ENCODE measurements around the gene SOCS7.

SOCS7 gene

GRCh38 chr17:38351412-38352222 is at the start of gene SOCS7:
TSS of gene SOCS7 (plus strand) at chr17:38351844. CDS start at chr17:38352053, 209 bp downstream.
- peaks cover 4% of the 10 kb centered on the region for H3K36me3 Mint-ChIP-seq (ENCODE audit: insufficient read depth)
- DNase-seq (ENCODE audit: low spot score in 2 of 2) (peak; percentile 84 to 91), ATAC-seq (replicated peaks; ENCODE audit: extremely low read depth, poor library complexity, severe bottlenecking) (peak; percentile 89)
- no peaks in the 10 kb centered on the region for H3K27me3 Mint-ChIP-seq
- no peaks in the 10 kb centered on the region for H3K9me3 Mint-ChIP-seq
- peaks cover 44% of the 10 kb centered on the region for H3K4me1 Mint-ChIP-seq
- H3K4me3 Mint-ChIP-seq: peak within 1 kb of the TSS; percentile 91
- peak within 1 kb of the TSS; percentile 97 for H3K27ac Mint-ChIP-seq (ENCODE audit: low read depth)

- no peaks in the 10 kb centered on the region for H3K9me3 Mint-ChIP-seq
- H3K4me1 Mint-ChIP-seq: no peaks in the 10 kb centered on the region
- no peak overlapping the region for H3K27ac Mint-ChIP-seq (ENCODE audit: low read depth)
- H3K36me3 Mint-ChIP-seq (ENCODE audit: insufficient read depth): peaks cover 28% of the 10 kb centered on the region
- ATAC-seq (replicated peaks; ENCODE audit: extremely low read depth, poor library complexity, severe bottlenecking): no peak
- H3K4me3 Mint-ChIP-seq: no peak overlapping the region
- no peaks in the 10 kb centered on the region for H3K27me3 Mint-ChIP-seq
- no peak for DNase-seq (ENCODE audit: low spot score in 2 of 2)
Measured at GRCh38 chr17:38315497-38315896, 36.1 kb upstream of the SOCS7 start.

- Mint-ChIP-seq H3K4me1 (no peaks in the 10 kb centered on the region), H3K4me3 (no peak overlapping the region), H3K27me3 (no peaks in the 10 kb centered on the region), H3K27ac (ENCODE audit: low read depth) (no peak overlapping the region), H3K36me3 (ENCODE audit: insufficient read depth) (peaks cover 27% of the 10 kb centered on the region), H3K9me3 (no peaks in the 10 kb centered on the region)
- DNase-seq (ENCODE audit: low spot score in 2 of 2) (no peak), ATAC-seq (replicated peaks; ENCODE audit: extremely low read depth, poor library complexity, severe bottlenecking) (no peak)
Measured at GRCh38 chr17:38317081-38317480, 34.6 kb upstream of the SOCS7 start.

- Mint-ChIP-seq H3K27ac (ENCODE audit: low read depth) (no peak overlapping the region), H3K4me3 (no peak overlapping the region), H3K36me3 (ENCODE audit: insufficient read depth) (peaks cover 23% of the 10 kb centered on the region), H3K27me3 (no peaks in the 10 kb centered on the region), H3K9me3 (no peaks in the 10 kb centered on the region), H3K4me1 (no peaks in the 10 kb centered on the region)
- ATAC-seq (replicated peaks; ENCODE audit: extremely low read depth, poor library complexity, severe bottlenecking) (no peak), DNase-seq (ENCODE audit: low spot score in 2 of 2) (no peak)
Measured at GRCh38 chr17:38320482-38320881, 31.2 kb upstream of the SOCS7 start.

- Mint-ChIP-seq H3K36me3 (ENCODE audit: insufficient read depth) (peaks cover 16% of the 10 kb centered on the region), H3K4me1 (no peaks in the 10 kb centered on the region), H3K27ac (ENCODE audit: low read depth) (no peak overlapping the region), H3K9me3 (no peaks in the 10 kb centered on the region), H3K4me3 (no peak overlapping the region), H3K27me3 (no peaks in the 10 kb centered on the region)
- peak; percentile 47 to 53 for DNase-seq (ENCODE audit: low spot score in 2 of 2)
- peak; percentile 64 for ATAC-seq (replicated peaks; ENCODE audit: extremely low read depth, poor library complexity, severe bottlenecking)
Measured at GRCh38 chr17:38322156-38322779, 29.4 kb upstream of the SOCS7 start.

- Mint-ChIP-seq H3K27ac (ENCODE audit: low read depth) (no peak overlapping the region), H3K27me3 (no peaks in the 10 kb centered on the region), H3K9me3 (no peaks in the 10 kb centered on the region), H3K36me3 (ENCODE audit: insufficient read depth) (peaks cover 14% of the 10 kb centered on the region), H3K4me1 (no peaks in the 10 kb centered on the region), H3K4me3 (no peak overlapping the region)
- no peak for DNase-seq (ENCODE audit: low spot score in 2 of 2)
- no peak for ATAC-seq (replicated peaks; ENCODE audit: extremely low read depth, poor library complexity, severe bottlenecking)
Measured at GRCh38 chr17:38322897-38323296, 28.7 kb upstream of the SOCS7 start.

GRCh38 chr17:38324141-38324697 is 27.4 kb upstream of the SOCS7 start:
- ATAC-seq (replicated peaks; ENCODE audit: extremely low read depth, poor library complexity, severe bottlenecking): no peak

GRCh38 chr17:38324772-38325171 is 26.9 kb upstream of the SOCS7 start:
- H3K27ac Mint-ChIP-seq (ENCODE audit: low read depth): no peak overlapping the region
- no peaks in the 10 kb centered on the region for H3K4me1 Mint-ChIP-seq
- H3K9me3 Mint-ChIP-seq: no peaks in the 10 kb centered on the region
- ATAC-seq (replicated peaks; ENCODE audit: extremely low read depth, poor library complexity, severe bottlenecking) (no peak), DNase-seq (ENCODE audit: low spot score in 2 of 2) (no peak)
- H3K36me3 Mint-ChIP-seq (ENCODE audit: insufficient read depth): peaks cover 14% of the 10 kb centered on the region
- no peak overlapping the region for H3K4me3 Mint-ChIP-seq
- peaks cover 13% of the 10 kb centered on the region for H3K27me3 Mint-ChIP-seq

More at GRCh38 chr17:38324141-38324697, 27.4 kb upstream of the SOCS7 start:
- Mint-ChIP-seq H3K9me3 (no peaks in the 10 kb centered on the region), H3K4me3 (no peak overlapping the region), H3K27ac (ENCODE audit: low read depth) (no peak overlapping the region), H3K36me3 (ENCODE audit: insufficient read depth) (peaks cover 14% of the 10 kb centered on the region), H3K27me3 (peaks cover 7% of the 10 kb centered on the region), H3K4me1 (no peaks in the 10 kb centered on the region)
- DNase-seq (ENCODE audit: low spot score in 2 of 2): no peak

GRCh38 chr17:38325221-38325851 is 26.3 kb upstream of the SOCS7 start:
- Mint-ChIP-seq H3K9me3 (no peaks in the 10 kb centered on the region), H3K36me3 (ENCODE audit: insufficient read depth) (peaks cover 13% of the 10 kb centered on the region), H3K27me3 (peaks cover 18% of the 10 kb centered on the region), H3K27ac (ENCODE audit: low read depth) (no peak overlapping the region), H3K4me3 (no peak overlapping the region), H3K4me1 (no peaks in the 10 kb centered on the region)
- ATAC-seq (replicated peaks; ENCODE audit: extremely low read depth, poor library complexity, severe bottlenecking) (no peak), DNase-seq (ENCODE audit: low spot score in 2 of 2) (no peak)

GRCh38 chr17:38326996-38327792 is 24.4 kb upstream of the SOCS7 start:
- ATAC-seq (replicated peaks; ENCODE audit: extremely low read depth, poor library complexity, severe bottlenecking) (no peak), DNase-seq (ENCODE audit: low spot score in 2 of 2) (no peak)
- H3K27ac Mint-ChIP-seq (ENCODE audit: low read depth): peak overlapping the region; percentile 8
- H3K9me3 Mint-ChIP-seq: no peaks in the 10 kb centered on the region
- H3K4me3 Mint-ChIP-seq: no peak overlapping the region
- peaks cover 4% of the 10 kb centered on the region for H3K36me3 Mint-ChIP-seq (ENCODE audit: insufficient read depth)
- peaks cover 32% of the 10 kb centered on the region for H3K27me3 Mint-ChIP-seq
- H3K4me1 Mint-ChIP-seq: no peaks in the 10 kb centered on the region

- ATAC-seq (replicated peaks; ENCODE audit: extremely low read depth, poor library complexity, severe bottlenecking) (no peak), DNase-seq (ENCODE audit: low spot score in 2 of 2) (no peak)
- Mint-ChIP-seq H3K4me1 (no peaks in the 10 kb centered on the region), H3K4me3 (no peak overlapping the region), H3K36me3 (ENCODE audit: insufficient read depth) (peaks cover 3% of the 10 kb centered on the region), H3K9me3 (no peaks in the 10 kb centered on the region), H3K27me3 (peaks cover 34% of the 10 kb centered on the region), H3K27ac (ENCODE audit: low read depth) (no peak overlapping the region)
Measured at GRCh38 chr17:38327936-38328335, 23.7 kb upstream of the SOCS7 start.

- H3K4me3 Mint-ChIP-seq: no peak overlapping the region
- DNase-seq (ENCODE audit: low spot score in 2 of 2) (no peak), ATAC-seq (replicated peaks; ENCODE audit: extremely low read depth, poor library complexity, severe bottlenecking) (no peak)
- H3K27ac Mint-ChIP-seq (ENCODE audit: low read depth): no peak overlapping the region
- H3K36me3 Mint-ChIP-seq (ENCODE audit: insufficient read depth): no peaks in the 10 kb centered on the region
- H3K4me1 Mint-ChIP-seq: no peaks in the 10 kb centered on the region
- H3K9me3 Mint-ChIP-seq: no peaks in the 10 kb centered on the region
- peaks cover 40% of the 10 kb centered on the region for H3K27me3 Mint-ChIP-seq
Measured at GRCh38 chr17:38328620-38329019, 23.0 kb upstream of the SOCS7 start.

Data from central memory CD8-positive, alpha-beta T cell (primary cell).